Karpas-422 (cell line): ENCODE results near the gene DCLRE1A. TPM values are rescaled to one million over a fixed set of nuclear protein-coding genes. Genes with fewer than 3 reads are reported as not detected.
"Not testable (repeated sequence)": the region's sequence is repeated elsewhere in the genome, so short reads cannot be mapped to it uniquely, and the experiment has no call there.

Experiments
- DNase-seq: peaks from one replicate; pipeline ENCODE4 v3.0.0-alpha.2; 2015
- H2AFZ ChIP-seq: fragments of 200-600 bp; sonication (generic); 2 replicates; pipeline ENCODE4 v1.6.1; 2014; ENCODE audit warnings: antibody characterized with exemption, low read length, mixed read lengths
- H3K27ac ChIP-seq: fragments of 200-600 bp; sonication (generic); 2 replicates; pipeline ENCODE4 v1.5.1; 2014; ENCODE audit warnings: mild to moderate bottlenecking, low read length, moderate library complexity
- H3K27me3 ChIP-seq: fragments of 200-600 bp; sonication (generic); 2 replicates; pipeline ENCODE4 v1.6.1; 2014; ENCODE audit warnings: low read length, mixed read lengths
- H3K36me3 ChIP-seq: fragments of 200-600 bp; sonication (generic); 2 replicates; pipeline ENCODE4 v1.6.1; 2014; ENCODE audit warnings: low read length, mixed read lengths; ENCODE audit not compliant: insufficient read depth
- H3K4me1 ChIP-seq: fragments of 200-600 bp; sonication (generic); 2 replicates; pipeline ENCODE4 v1.6.1; 2014; ENCODE audit warnings: mild to moderate bottlenecking, low read length, mixed read lengths
- H3K4me2 ChIP-seq: fragments of 200-600 bp; sonication (generic); 2 replicates; pipeline ENCODE4 v1.6.1; 2014; ENCODE audit warnings: low read length, low read depth, mild to moderate bottlenecking; ENCODE audit not compliant: poor library complexity, severe bottlenecking
- H3K4me3 ChIP-seq: fragments of 200-600 bp; sonication (generic); 2 replicates; pipeline ENCODE4 v1.5.1; 2014; ENCODE audit warnings: mild to moderate bottlenecking, antibody characterized with exemption, low read length, mixed read lengths
- H3K79me2 ChIP-seq: fragments of 200-600 bp; sonication (generic); 2 replicates; pipeline ENCODE4 v1.6.1; 2014; ENCODE audit warnings: mild to moderate bottlenecking, low read length, mixed read lengths
- H3K9ac ChIP-seq: fragments of 200-600 bp; sonication (generic); 2 replicates; pipeline ENCODE4 v1.6.0; 2014; ENCODE audit warnings: low read length
- H3K9me2 ChIP-seq: fragments of 200-600 bp; sonication (generic), shearing (Covaris generic); replicated peaks from 2 replicates; pipeline ENCODE4 v1.6.0; 2014; ENCODE audit warnings: mild to moderate bottlenecking, low read length, moderate library complexity; ENCODE audit not compliant: insufficient read depth
- H3K9me3 ChIP-seq: fragments of 300-700, 200-600 bp; sonication (generic); 2 replicates; pipeline ENCODE4 v1.6.1; 2014; ENCODE audit warnings: low read length, mixed read lengths
- H4K20me1 ChIP-seq: fragments of 200-600 bp; sonication (generic); 2 replicates; pipeline ENCODE4 v1.6.1; 2014; ENCODE audit warnings: mild to moderate bottlenecking, antibody characterized with exemption, low read length, low read depth; ENCODE audit not compliant: insufficient read depth
- total RNA-seq: library from RNA; depleted of rRNA; stranded (reverse); fragments of >200 nt; shearing (Covaris generic); gene quantifications from 2 replicates; pipeline ENCODE4 v1.2.3, GENCODE V29; 2014; ENCODE audit warnings: low replicate concordance

Gene DCLRE1A
- total RNA-seq, 1 experiment from 2014 or later: 11.4 TPM

- Histone ChIP-seq H3K9ac (peak overlapping the region; percentile 92), H3K9me3 (no peaks in the 10 kb centered on the region), H3K27ac (peak overlapping the region; percentile 85), H4K20me1 (no peaks in the 10 kb centered on the region), H2AFZ (peak overlapping the region; percentile 96; the same call in 1 of the 2 replicates), H3K4me3 (peak overlapping the region; percentile 87), H3K27me3 (no peaks in the 10 kb centered on the region), H3K9me2 (no peaks in the 10 kb centered on the region), H3K79me2 (peaks cover 57% of the 10 kb centered on the region), H3K4me1 (peaks cover 66% of the 10 kb centered on the region), H3K4me2 (peak overlapping the region; percentile 93), H3K36me3 (peaks cover 17% of the 10 kb centered on the region)
- peak; percentile 84 for DNase-seq
These were observed 1.1 kb upstream of the DCLRE1A start for GRCh38 chr10:113854761-113855588.

GRCh38 chr10:113853578-113854012 lies 287 bp downstream of the DCLRE1A start:
- peaks cover 44% of the 10 kb centered on the region for H3K79me2 ChIP-seq
- peak overlapping the region; percentile 87 for H3K4me3 ChIP-seq

GRCh38 chr10:113849946-113850345 lies 3.9 kb downstream of the DCLRE1A start:
- Histone ChIP-seq H3K9me2 (no peaks in the 10 kb centered on the region), H3K9ac (no peak overlapping the region), H3K4me1 (peaks cover 35% of the 10 kb centered on the region), H2AFZ (no peak overlapping the region), H3K4me2 (no peak overlapping the region), H3K79me2 (peaks cover 7% of the 10 kb centered on the region), H3K27ac (no peak overlapping the region), H3K27me3 (no peaks in the 10 kb centered on the region), H3K36me3 (no peaks in the 10 kb centered on the region), H4K20me1 (no peaks in the 10 kb centered on the region), H3K4me3 (no peak overlapping the region), H3K9me3 (no peaks in the 10 kb centered on the region)
- DNase-seq: no peak

More at GRCh38 chr10:113853578-113854012, 287 bp downstream of the DCLRE1A start:
- no peaks in the 10 kb centered on the region for H3K9me2 ChIP-seq
- peaks cover 54% of the 10 kb centered on the region for H3K4me1 ChIP-seq
- peak overlapping the region; percentile 92 for H3K9ac ChIP-seq
- DNase-seq: no peak
- H3K4me2 ChIP-seq: peak overlapping the region; percentile 93
- H3K27me3 ChIP-seq: no peaks in the 10 kb centered on the region
- H3K9me3 ChIP-seq: no peaks in the 10 kb centered on the region
- peak overlapping the region; percentile 85; the same call in 1 of the 2 replicates for H3K27ac ChIP-seq
- peak overlapping the region; percentile 96 for H2AFZ ChIP-seq
- H4K20me1 ChIP-seq: no peaks in the 10 kb centered on the region
- peaks cover 3% of the 10 kb centered on the region for H3K36me3 ChIP-seq

GRCh38 chr10:113849140-113849803 lies 4.6 kb downstream of the DCLRE1A start:
- H3K4me1 ChIP-seq: peaks cover 35% of the 10 kb centered on the region
- no peak overlapping the region for H3K9ac ChIP-seq
- H3K36me3 ChIP-seq: no peaks in the 10 kb centered on the region
- H3K27ac ChIP-seq: no peak overlapping the region
- no peak overlapping the region for H2AFZ ChIP-seq
- H3K79me2 ChIP-seq: peaks cover 5% of the 10 kb centered on the region; the same call in 1 of the 2 replicates
- H3K4me3 ChIP-seq: no peak overlapping the region
- no peaks in the 10 kb centered on the region for H3K9me3 ChIP-seq
- no peaks in the 10 kb centered on the region for H3K27me3 ChIP-seq
- H4K20me1 ChIP-seq: no peaks in the 10 kb centered on the region
- H3K9me2 ChIP-seq: no peaks in the 10 kb centered on the region
- no peak for DNase-seq
- H3K4me2 ChIP-seq: no peak overlapping the region

GRCh38 chr10:113846036-113846435 lies 7.8 kb downstream of the DCLRE1A start:
- H3K9me3 ChIP-seq: no peaks in the 10 kb centered on the region
- no peak overlapping the region for H3K4me3 ChIP-seq
- H3K4me2 ChIP-seq: peak overlapping the region; percentile 10
- H3K36me3 ChIP-seq: no peaks in the 10 kb centered on the region
- H2AFZ ChIP-seq: no peak overlapping the region
- H3K9me2 ChIP-seq: no peaks in the 10 kb centered on the region
- H3K27ac ChIP-seq: no peak overlapping the region
- H4K20me1 ChIP-seq: no peaks in the 10 kb centered on the region
- H3K4me1 ChIP-seq: peaks cover 18% of the 10 kb centered on the region
- DNase-seq: no peak
- no peaks in the 10 kb centered on the region for H3K27me3 ChIP-seq
- H3K9ac ChIP-seq: no peak overlapping the region
- H3K79me2 ChIP-seq: no peaks in the 10 kb centered on the region

GRCh38 chr10:113843972-113844485 lies 9.9 kb downstream of the DCLRE1A start:
- no peak overlapping the region for H3K27ac ChIP-seq
- no peak overlapping the region for H3K9ac ChIP-seq
- H3K36me3 ChIP-seq: peaks cover 6% of the 10 kb centered on the region; the same call in 1 of the 2 replicates
- no peaks in the 10 kb centered on the region for H3K79me2 ChIP-seq
- no peak for DNase-seq
- H3K4me2 ChIP-seq: no peak overlapping the region
- H2AFZ ChIP-seq: no peak overlapping the region
- no peaks in the 10 kb centered on the region for H3K9me2 ChIP-seq
- H3K4me3 ChIP-seq: no peak overlapping the region
- no peaks in the 10 kb centered on the region for H4K20me1 ChIP-seq
- H3K27me3 ChIP-seq: no peaks in the 10 kb centered on the region
- no peaks in the 10 kb centered on the region for H3K9me3 ChIP-seq
- peaks cover 14% of the 10 kb centered on the region for H3K4me1 ChIP-seq

- Histone ChIP-seq H3K27ac (no peak overlapping the region), H3K9me3 (no peaks in the 10 kb centered on the region), H3K4me2 (no peak overlapping the region), H3K9me2 (no peaks in the 10 kb centered on the region), H3K4me1 (peaks cover 14% of the 10 kb centered on the region), H2AFZ (no peak overlapping the region), H3K79me2 (no peaks in the 10 kb centered on the region), H3K9ac (no peak overlapping the region), H3K4me3 (no peak overlapping the region), H3K36me3 (peaks cover 6% of the 10 kb centered on the region; the same call in 1 of the 2 replicates), H4K20me1 (no peaks in the 10 kb centered on the region), H3K27me3 (no peaks in the 10 kb centered on the region)
- DNase-seq: no peak
These were observed 11.7 kb downstream of the DCLRE1A start for GRCh38 chr10:113842171-113842570.

- H3K27ac ChIP-seq, DNase-seq, H3K4me1 ChIP-seq, H2AFZ ChIP-seq, H3K9me3 ChIP-seq, H3K36me3 ChIP-seq, H3K4me2 ChIP-seq, H4K20me1 ChIP-seq, H3K9me2 ChIP-seq, H3K9ac ChIP-seq, H3K27me3 ChIP-seq, H3K79me2 ChIP-seq, H3K4me3 ChIP-seq: not testable (repeated sequence)
These were observed 25.3 kb downstream of the DCLRE1A start for GRCh38 chr10:113828567-113828966.
